Measurements from ENCODE around the gene PLCH2. TPM values are rescaled to one million over a fixed set of nuclear protein-coding genes. Genes with fewer than 3 reads are reported as not detected.

PLCH2 gene
- total RNA-seq, 1 donor from 2014 or later, result 0.16 TPM

DNA sequence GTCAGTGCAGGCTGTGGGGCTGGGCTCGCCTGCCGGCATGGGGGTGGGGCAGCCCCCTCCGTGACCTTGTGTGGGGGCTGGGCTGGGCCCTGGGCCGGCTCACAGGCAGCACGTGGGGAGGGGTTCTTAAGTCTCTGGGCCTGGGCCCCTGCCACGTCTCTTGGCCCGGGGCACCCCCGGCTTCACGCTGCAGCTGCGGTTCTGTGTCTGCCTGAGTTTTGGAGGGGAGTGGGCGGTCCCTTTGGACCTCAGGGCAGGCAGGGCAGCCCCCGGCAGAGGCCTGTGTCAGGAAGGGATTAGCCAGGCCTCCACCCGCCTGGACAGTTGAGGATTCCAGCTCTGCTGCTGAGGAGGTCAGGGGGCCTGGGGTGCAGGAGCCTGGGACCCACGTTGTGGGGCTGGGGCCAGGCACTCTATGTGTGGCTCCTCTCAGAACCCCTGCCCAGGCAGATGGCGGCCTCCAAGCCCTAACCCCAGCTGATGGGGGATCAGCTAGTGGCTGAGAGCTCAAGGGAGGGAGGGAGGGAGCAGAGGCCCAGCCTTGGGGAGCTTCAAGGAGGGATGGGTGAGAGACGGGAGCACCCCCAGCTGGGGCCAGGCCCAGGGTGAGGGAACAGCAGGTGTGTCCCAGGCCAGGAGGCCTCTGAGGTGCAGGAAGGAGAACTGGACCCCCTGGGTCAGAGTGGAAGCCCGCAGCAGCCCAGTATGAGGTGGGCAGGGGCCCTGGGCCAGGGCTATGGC lies 1.8 kb upstream of the PLCH2 start:
- TF ChIP-seq, protein P1, sequence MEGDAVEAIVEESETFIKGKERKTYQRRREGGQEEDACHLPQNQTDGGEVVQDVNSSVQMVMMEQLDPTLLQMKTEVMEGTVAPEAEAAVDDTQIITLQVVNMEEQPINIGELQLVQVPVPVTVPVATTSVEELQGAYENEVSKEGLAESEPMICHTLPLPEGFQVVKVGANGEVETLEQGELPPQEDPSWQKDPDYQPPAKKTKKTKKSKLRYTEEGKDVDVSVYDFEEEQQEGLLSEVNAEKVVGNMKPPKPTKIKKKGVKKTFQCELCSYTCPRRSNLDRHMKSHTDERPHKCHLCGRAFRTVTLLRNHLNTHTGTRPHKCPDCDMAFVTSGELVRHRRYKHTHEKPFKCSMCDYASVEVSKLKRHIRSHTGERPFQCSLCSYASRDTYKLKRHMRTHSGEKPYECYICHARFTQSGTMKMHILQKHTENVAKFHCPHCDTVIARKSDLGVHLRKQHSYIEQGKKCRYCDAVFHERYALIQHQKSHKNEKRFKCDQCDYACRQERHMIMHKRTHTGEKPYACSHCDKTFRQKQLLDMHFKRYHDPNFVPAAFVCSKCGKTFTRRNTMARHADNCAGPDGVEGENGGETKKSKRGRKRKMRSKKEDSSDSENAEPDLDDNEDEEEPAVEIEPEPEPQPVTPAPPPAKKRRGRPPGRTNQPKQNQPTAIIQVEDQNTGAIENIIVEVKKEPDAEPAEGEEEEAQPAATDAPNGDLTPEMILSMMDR (IDR thresholded peaks at IDR 0.05; ENCODE audit: borderline replicate concordance), result no peak
- DNase-seq, result no peak
- Histone ChIP-seq H3K27ac (replicated peaks) (no peak overlapping the region), H3K36me3 (no peaks in the 10 kb centered on the region), H3K4me1 (peaks cover 8% of the 10 kb centered on the region), H3K9me3 (replicated peaks) (no peaks in the 10 kb centered on the region), H3K27me3 (ENCODE audit: low read depth) (peaks cover 97% of the 10 kb centered on the region), H3K4me3 (no peak overlapping the region)
- intact Hi-C loops (cut with micrococcal nuclease), result no loop called here

DNA sequence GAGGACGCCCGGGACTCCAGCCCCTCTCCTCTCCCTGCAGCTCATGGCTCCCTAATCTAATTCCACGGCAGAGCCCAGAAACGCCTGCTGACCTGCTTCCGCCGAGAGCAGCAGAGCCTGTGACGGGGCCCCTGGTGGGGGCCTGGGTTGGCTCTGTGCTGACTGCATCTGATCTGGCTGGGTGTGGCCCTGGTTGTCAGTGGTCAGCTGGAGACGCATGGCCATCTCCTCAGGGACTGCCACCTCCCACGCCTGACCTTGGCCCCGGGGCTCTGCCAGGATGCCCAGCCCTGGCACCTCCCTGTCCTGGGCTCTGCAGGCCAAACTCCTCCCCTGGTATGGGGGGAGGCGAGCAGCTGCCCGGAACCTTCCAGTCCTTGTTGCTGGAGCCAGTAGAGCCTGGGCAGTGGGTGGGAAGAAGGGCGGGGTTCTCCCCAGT lies 1.1 kb upstream of the PLCH2 start:
- no peaks in the 10 kb centered on the region for H3K9me3 ChIP-seq (replicated peaks)
- H3K4me3 ChIP-seq, result no peak overlapping the region
- intact Hi-C loops (cut with micrococcal nuclease), result no loop called here
- H3K36me3 ChIP-seq, result no peaks in the 10 kb centered on the region
- TF ChIP-seq, protein P1 (IDR thresholded peaks at IDR 0.05; ENCODE audit: borderline replicate concordance), result no peak
- H3K27ac ChIP-seq (replicated peaks), result no peak overlapping the region
- peaks cover 90% of the 10 kb centered on the region for H3K27me3 ChIP-seq (ENCODE audit: low read depth)
- H3K4me1 ChIP-seq, result peaks cover 8% of the 10 kb centered on the region
- no peak for DNase-seq

DNA sequence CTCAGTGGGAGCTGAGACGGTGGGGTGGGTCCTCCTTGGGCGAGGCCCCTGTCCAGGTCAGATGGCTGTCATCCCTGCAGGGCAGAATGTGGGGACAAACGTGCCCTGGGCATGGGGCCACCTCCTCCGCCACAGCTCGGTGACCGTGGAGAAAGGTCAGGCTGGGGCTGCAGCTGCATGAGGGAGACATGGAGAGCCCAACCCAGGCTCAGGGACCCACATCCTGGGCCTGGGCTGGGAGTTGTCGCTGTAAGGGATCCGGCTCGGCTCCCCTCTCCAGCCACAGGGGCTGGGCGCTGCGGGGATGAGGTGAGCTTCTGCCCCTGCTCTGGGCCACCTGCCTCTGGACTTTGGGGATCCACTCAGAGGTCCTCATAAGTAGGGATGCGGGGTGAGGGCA lies 518 bp upstream of the PLCH2 start:
- intact Hi-C loops (cut with micrococcal nuclease), result no loop called here
- DNase-seq, result no peak
- Histone ChIP-seq H3K36me3 (no peaks in the 10 kb centered on the region), H3K27me3 (ENCODE audit: low read depth) (peaks cover 84% of the 10 kb centered on the region), H3K4me1 (peaks cover 8% of the 10 kb centered on the region), H3K9me3 (replicated peaks) (no peaks in the 10 kb centered on the region), H3K4me3 (no peak overlapping the region), H3K27ac (replicated peaks) (no peak overlapping the region)
- TF ChIP-seq, protein P1 (IDR thresholded peaks at IDR 0.05; ENCODE audit: borderline replicate concordance), result no peak

DNA sequence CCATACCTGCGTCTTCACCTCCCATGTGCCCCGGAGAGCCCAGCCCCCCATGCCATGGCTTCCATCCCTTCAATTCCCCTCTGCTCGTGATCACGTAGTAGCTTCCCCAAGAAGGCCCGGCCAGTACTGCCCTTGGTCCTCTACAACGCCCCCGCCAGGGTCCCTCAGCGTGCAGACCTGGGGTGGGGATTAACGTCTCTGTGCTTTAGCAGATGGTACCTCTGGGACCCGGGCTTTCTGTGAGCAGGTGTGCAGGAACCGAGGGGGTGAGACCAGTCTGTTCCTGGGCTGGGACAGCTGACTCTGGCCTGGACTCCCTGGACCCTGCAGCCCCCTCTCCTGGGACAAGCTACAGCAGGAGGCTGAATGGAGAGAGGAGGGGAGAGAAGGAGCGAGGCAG lies 1.2 kb downstream of the PLCH2 start:
- Histone ChIP-seq H3K9me3 (replicated peaks) (no peaks in the 10 kb centered on the region), H3K4me3 (no peak overlapping the region), H3K27ac (replicated peaks) (no peak overlapping the region), H3K36me3 (no peaks in the 10 kb centered on the region), H3K4me1 (peaks cover 8% of the 10 kb centered on the region), H3K27me3 (ENCODE audit: low read depth) (peaks cover 67% of the 10 kb centered on the region)
- TF ChIP-seq, protein P1 (IDR thresholded peaks at IDR 0.05; ENCODE audit: borderline replicate concordance), result no peak
- DNase-seq, result no peak
- intact Hi-C loops (cut with micrococcal nuclease), result no loop called here

DNA sequence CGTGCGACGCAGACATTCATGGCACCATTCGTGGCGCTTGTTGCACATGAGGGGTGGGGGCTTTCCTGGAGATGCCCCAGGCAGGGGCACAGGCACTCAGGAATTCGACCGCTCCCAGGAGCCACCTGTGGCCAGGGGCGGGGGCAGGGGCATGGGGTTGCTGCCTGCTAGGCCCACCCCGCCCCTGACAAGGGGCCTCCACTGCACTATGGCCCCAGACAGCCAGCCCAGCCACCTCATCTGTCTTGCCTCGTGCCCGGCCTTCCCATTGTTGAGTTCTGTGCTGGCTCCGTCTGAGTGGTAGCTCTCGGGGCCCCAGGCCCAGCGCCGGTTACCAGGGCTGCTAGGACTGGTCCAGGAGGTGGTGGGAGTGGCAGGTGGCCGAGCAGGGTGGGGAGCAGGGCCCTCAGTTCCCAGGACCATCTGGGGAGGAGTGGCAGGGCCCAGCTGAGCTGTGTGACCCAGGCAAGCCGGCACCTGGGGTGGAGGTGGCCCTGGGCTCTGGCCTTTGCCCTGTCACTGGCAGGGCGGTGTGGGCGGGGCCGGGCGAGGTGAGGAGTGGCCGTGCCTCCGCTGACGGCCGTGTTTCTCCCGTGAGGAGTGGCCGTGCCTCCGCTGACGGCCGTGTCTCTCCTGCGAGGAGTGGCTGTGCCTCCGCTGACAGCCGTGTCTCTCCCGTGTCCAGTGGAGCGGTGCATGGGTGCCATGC lies 1.9 kb downstream of the PLCH2 start:
- peaks cover 8% of the 10 kb centered on the region for H3K4me1 ChIP-seq
- H3K36me3 ChIP-seq, result no peaks in the 10 kb centered on the region
- no peak overlapping the region for H3K4me3 ChIP-seq
- TF ChIP-seq, protein P1 (IDR thresholded peaks at IDR 0.05; ENCODE audit: borderline replicate concordance), result no peak
- H3K27me3 ChIP-seq (ENCODE audit: low read depth), result peaks cover 61% of the 10 kb centered on the region
- no peak for DNase-seq
- H3K27ac ChIP-seq (replicated peaks), result no peak overlapping the region
- intact Hi-C loops (cut with micrococcal nuclease), result no loop called here
- H3K9me3 ChIP-seq (replicated peaks), result no peaks in the 10 kb centered on the region

Data from left ventricle myocardium inferior (tissue), 1 donor.